Measurements from ENCODE around the gene MTFR1L.

DNA sequence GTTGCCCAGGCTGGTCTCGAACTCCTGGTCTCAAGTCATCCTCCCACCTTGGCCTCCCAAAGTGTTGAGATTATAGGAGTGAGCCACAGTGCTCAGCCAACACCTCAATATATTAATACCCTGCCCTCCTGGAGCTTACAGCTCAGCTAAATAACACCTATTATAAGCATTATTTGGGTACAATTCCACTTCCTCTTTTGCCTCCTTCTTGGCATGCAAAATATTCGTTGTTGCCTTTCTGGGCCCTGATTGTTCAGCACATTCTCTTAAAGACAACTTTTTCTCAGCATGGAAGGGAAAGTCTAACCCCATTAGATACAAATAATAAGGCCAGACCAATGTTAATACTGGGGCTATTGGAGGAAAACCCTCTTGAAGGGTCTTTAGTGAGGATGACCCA, 53.0 kb downstream of the MTFR1L start:
- TF ChIP-seq CTCF (IDR thresholded peaks at IDR 0.05): no peak
- TF ChIP-seq POLR2A (IDR thresholded peaks at IDR 0.05): no peak
